HFFc6 (cell line): ENCODE results near the gene CTNNA2. TPM values are rescaled to one million over a fixed set of nuclear protein-coding genes. Genes with fewer than 3 reads are reported as not detected.

ENCODE experiments used
- DNase-seq: peaks from one replicate; pipeline ENCODE4 v3.0.0-alpha.2; 2018
- H3K27ac Mint-ChIP-seq: 2 replicates; pipeline ENCODE4 v1.8.0; 2020; ENCODE audit warnings: mild to moderate bottlenecking, mixed read lengths
- H3K27me3 Mint-ChIP-seq: 2 replicates; pipeline ENCODE4 v1.8.0; 2021; ENCODE audit warnings: mild to moderate bottlenecking, moderate library complexity, mixed read lengths; ENCODE audit not compliant: insufficient read depth
- H3K36me3 Mint-ChIP-seq: 2 replicates; pipeline ENCODE4 v1.8.0; 2021; ENCODE audit warnings: low read depth, mixed read lengths
- H3K4me1 Mint-ChIP-seq: 2 replicates; pipeline ENCODE4 v1.8.0; 2020; ENCODE audit warnings: low read depth, mixed read lengths
- H3K4me3 Mint-ChIP-seq: 2 replicates; pipeline ENCODE4 v1.8.0; 2020; ENCODE audit warnings: mild to moderate bottlenecking, moderate library complexity, mixed read lengths
- H3K9me3 Mint-ChIP-seq: 2 replicates; pipeline ENCODE4 v1.8.0; 2020; ENCODE audit warnings: mild to moderate bottlenecking, mixed read lengths
- total RNA-seq, 6 experiments: library from RNA; stranded (reverse); fragmentation: NEBNext Ultra II Directional; extraction: Animal tissue kit (Norgen Biotek cat#: 25700); gene quantifications; 2 replicates in 1 of 6; 3 replicates in 5 of 6; pipeline ENCODE4 v1.2.3, GENCODE V29; 2021
- TF ChIP-seq, protein P1 (sequence below): fragments of 200-600 bp; sonication (generic); IDR thresholded peaks from 2 replicates; pipeline ENCODE4 v1.5.0; 2021; ENCODE audit warnings: antibody characterized with exemption, mild to moderate bottlenecking

The CTNNA2 gene
- total RNA-seq, 6 experiments from 2014 or later, result not detected

DNA sequence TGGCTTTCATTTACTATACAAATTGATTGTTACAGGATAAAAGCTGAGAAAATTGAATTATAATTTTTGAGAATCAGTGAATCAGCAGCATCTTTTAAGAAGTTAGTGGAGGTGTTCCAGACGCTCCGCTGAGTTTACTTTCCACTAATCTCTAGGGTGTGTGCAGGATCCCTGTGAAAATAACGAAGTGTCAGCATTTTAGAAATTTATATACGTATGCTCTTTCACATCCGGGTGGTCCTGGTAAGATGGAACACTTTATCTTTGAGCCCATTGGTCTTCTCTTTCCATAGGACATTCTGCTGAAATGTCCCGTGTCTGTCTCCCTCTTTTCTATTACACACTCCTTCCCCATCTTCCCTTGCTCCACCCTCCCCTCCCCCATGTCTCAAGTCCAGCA, 1060.3 kb downstream of the CTNNA2 start:
- no peaks in the 10 kb centered on the region for H3K4me1 Mint-ChIP-seq
- H3K9me3 Mint-ChIP-seq, result peaks cover 25% of the 10 kb centered on the region
- H3K27ac Mint-ChIP-seq, result no peak overlapping the region
- H3K36me3 Mint-ChIP-seq, result no peaks in the 10 kb centered on the region; the same call in 1 of the 2 replicates
- TF ChIP-seq, protein P1, sequence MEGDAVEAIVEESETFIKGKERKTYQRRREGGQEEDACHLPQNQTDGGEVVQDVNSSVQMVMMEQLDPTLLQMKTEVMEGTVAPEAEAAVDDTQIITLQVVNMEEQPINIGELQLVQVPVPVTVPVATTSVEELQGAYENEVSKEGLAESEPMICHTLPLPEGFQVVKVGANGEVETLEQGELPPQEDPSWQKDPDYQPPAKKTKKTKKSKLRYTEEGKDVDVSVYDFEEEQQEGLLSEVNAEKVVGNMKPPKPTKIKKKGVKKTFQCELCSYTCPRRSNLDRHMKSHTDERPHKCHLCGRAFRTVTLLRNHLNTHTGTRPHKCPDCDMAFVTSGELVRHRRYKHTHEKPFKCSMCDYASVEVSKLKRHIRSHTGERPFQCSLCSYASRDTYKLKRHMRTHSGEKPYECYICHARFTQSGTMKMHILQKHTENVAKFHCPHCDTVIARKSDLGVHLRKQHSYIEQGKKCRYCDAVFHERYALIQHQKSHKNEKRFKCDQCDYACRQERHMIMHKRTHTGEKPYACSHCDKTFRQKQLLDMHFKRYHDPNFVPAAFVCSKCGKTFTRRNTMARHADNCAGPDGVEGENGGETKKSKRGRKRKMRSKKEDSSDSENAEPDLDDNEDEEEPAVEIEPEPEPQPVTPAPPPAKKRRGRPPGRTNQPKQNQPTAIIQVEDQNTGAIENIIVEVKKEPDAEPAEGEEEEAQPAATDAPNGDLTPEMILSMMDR, result no peak
- no peak overlapping the region for H3K4me3 Mint-ChIP-seq
- no peaks in the 10 kb centered on the region; the same call in 1 of the 2 replicates for H3K27me3 Mint-ChIP-seq
- no peak for DNase-seq

DNA sequence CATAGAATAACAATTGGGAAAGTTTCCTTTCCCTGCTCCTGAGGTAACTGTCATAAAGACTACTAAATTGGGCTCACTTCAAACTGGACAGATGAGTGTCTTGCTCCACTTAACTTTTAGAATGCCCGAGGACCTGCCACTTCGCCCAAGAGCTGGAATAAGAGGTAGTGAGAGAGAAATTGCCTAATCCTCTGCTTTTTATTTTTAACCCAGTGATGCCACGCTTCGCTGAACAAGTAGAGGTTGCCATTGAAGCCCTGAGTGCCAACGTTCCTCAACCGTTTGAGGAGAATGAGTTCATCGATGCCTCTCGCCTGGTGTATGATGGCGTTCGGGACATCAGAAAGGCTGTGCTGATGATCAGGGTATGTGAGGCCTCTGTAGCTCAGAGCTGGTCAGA, 1061.1 kb downstream of the CTNNA2 start:
- H3K27me3 Mint-ChIP-seq, result no peaks in the 10 kb centered on the region; the same call in 1 of the 2 replicates
- H3K4me1 Mint-ChIP-seq, result no peaks in the 10 kb centered on the region
- TF ChIP-seq, protein P1, result no peak
- H3K4me3 Mint-ChIP-seq, result no peak overlapping the region
- H3K27ac Mint-ChIP-seq, result no peak overlapping the region
- H3K36me3 Mint-ChIP-seq, result no peaks in the 10 kb centered on the region; the same call in 1 of the 2 replicates
- DNase-seq, result no peak
- peaks cover 25% of the 10 kb centered on the region for H3K9me3 Mint-ChIP-seq

DNA sequence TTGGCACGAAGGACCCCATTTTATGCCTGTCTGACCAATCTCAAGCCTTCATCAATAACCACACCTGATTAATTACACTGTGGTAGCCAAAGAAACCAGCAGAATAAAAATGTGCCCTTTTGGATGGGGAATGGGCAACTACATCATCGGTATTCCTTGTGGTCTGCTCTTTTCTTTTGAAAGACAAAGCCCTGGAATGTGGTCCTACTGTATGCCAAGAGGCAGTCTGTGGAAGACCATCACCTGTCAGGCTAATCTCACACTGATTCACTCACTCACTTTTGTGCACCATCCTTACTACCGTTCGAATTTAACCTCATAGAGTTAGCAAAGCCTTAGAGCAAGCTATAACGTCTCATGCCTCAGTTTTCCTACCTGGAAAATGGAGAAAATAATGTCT, 1066.9 kb downstream of the CTNNA2 start:
- no peak overlapping the region for H3K4me3 Mint-ChIP-seq
- DNase-seq, result no peak
- no peaks in the 10 kb centered on the region; the same call in 1 of the 2 replicates for H3K27me3 Mint-ChIP-seq
- peaks cover 36% of the 10 kb centered on the region for H3K9me3 Mint-ChIP-seq
- H3K27ac Mint-ChIP-seq, result no peak overlapping the region
- H3K4me1 Mint-ChIP-seq, result no peaks in the 10 kb centered on the region
- no peaks in the 10 kb centered on the region; the same call in 1 of the 2 replicates for H3K36me3 Mint-ChIP-seq
- TF ChIP-seq, protein P1, result no peak

DNA sequence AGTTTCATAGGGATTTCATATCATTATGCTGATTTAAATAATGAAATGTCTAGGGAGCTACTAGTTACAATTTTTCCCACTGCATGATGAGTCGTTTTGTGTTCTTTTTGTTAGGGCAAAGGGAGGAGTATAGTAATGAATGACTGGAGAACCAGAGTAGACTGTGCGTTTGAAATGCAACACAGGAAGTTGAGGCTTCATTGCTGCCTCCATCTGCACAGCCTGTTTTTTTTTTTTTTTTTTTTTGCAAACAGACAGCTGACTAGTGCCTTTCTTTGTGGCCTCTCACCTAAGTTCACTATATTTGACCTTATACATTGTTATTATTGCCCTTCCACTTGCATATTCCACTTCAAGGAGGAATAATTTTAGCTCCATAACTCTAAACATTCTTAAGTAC, 1078.4 kb downstream of the CTNNA2 start:
- no peak overlapping the region for H3K27ac Mint-ChIP-seq
- no peak for DNase-seq
- peaks cover 39% of the 10 kb centered on the region for H3K9me3 Mint-ChIP-seq
- no peak overlapping the region for H3K4me3 Mint-ChIP-seq
- H3K36me3 Mint-ChIP-seq, result no peaks in the 10 kb centered on the region
- TF ChIP-seq, protein P1, result no peak
- H3K4me1 Mint-ChIP-seq, result no peaks in the 10 kb centered on the region
- H3K27me3 Mint-ChIP-seq, result no peaks in the 10 kb centered on the region

DNA sequence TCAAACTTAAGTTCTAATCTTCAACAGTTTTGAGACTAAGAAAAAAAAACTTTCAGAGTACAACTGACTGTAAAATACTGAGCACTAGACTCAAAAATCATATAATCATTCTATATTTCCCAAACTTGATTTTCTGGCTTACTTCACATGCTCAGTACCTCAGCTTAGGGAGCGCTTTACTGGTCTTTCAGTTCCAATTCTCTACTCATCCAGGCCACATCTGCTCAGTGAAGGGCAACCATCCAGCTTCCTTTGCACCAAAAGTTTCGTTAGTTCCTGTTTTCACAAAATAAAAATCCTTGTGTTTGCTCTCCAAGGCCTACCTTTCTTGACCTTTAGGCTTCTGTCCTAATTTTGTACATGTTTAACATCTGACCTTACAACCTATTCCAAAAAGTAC, 1079.3 kb downstream of the CTNNA2 start:
- Mint-ChIP-seq H3K36me3 (no peaks in the 10 kb centered on the region), H3K27ac (no peak overlapping the region), H3K4me3 (no peak overlapping the region), H3K9me3 (peaks cover 48% of the 10 kb centered on the region), H3K27me3 (no peaks in the 10 kb centered on the region), H3K4me1 (no peaks in the 10 kb centered on the region)
- TF ChIP-seq, protein P1, result no peak
- no peak for DNase-seq

DNA sequence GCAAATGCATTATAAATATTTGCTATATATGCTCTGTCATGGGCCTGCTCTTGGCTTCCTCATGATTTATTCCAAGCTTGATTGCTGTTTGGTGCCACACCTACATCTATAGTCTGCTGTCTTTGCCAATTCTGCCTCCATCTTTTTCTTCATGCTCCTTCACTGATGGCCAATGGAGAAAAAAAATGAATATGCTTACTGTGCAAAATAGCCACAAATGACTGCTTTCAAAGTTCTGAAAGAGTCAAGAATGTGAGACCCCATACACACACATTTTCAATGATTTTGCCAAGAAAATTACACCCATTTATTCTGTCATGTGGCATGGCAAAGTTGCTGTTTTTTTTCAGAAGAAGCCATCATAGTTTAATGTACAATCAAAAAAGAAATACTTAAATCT, 1097.3 kb downstream of the CTNNA2 start:
- H3K27me3 Mint-ChIP-seq, result no peaks in the 10 kb centered on the region
- no peaks in the 10 kb centered on the region; the same call in 1 of the 2 replicates for H3K36me3 Mint-ChIP-seq
- TF ChIP-seq, protein P1, result no peak
- peaks cover 26% of the 10 kb centered on the region for H3K9me3 Mint-ChIP-seq
- no peak overlapping the region for H3K27ac Mint-ChIP-seq
- no peak for DNase-seq
- no peak overlapping the region for H3K4me3 Mint-ChIP-seq
- H3K4me1 Mint-ChIP-seq, result no peaks in the 10 kb centered on the region
